ENCODE results near the gene FAM162A.

Gene FAM162A

DNA sequence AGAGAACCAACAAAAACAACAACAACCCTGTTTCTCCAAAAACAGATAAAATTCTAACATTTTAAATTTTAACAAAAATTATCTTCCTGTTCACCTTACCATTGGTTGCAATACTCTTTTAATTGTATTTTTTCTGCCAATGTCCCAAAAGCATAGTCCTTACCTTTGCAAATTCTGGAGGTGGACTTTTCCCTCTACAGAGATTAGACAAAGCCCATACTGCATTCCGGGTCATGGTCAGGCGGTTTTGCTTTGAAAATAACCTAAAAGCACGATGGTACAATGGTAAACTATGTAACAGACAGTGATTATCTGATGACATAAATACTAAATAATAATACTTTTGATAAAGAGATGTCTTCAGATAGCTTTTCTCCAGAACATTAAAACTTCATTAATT, 67.4 kb downstream of the FAM162A start:
- H3K9ac ChIP-seq (ENCODE audit: insufficient read length) = no peak overlapping the region
- no peak overlapping the region for H3K27ac ChIP-seq
- no peaks in the 10 kb centered on the region; the same call in 1 of the 2 replicates for H3K9me3 ChIP-seq (ENCODE audit: low read depth, low read length)
- H3K36me3 ChIP-seq (ENCODE audit: insufficient read depth, low read length) = peaks cover 77% of the 10 kb centered on the region
- no peak overlapping the region for H3K4me3 ChIP-seq
- DNase-seq (ENCODE audit: low read depth, low spot score) = no peak
- TF ChIP-seq FOXP2 (optimal IDR thresholded peaks at IDR 0.05; ENCODE audit: control extremely low read depth, extremely low read length, insufficient read depth) = no peak
- no peak for TF ChIP-seq EZH2 (IDR thresholded peaks at IDR 0.05)
- no peak for TF ChIP-seq POLR2AphosphoS5 (IDR thresholded peaks at IDR 0.05; ENCODE audit: borderline replicate concordance, low read depth, low read length)

DNA sequence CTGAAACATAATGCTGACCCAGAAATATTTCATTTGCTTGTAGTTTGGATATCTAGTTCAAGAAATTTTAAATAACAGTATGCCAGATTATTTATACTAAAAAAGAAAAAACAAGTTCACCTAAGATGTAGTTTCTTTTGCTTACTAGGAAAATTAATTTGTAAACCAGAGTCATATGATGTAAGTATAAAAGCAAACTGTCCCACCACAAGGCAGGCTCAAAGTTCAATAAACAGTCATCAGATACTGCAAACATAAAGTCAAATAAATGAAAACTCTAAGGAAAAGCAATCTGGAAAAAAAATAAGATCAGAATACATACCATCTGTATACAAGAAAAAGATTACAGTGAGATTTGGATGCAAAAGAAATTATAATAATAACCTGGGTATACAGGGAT, 72.1 kb downstream of the FAM162A start:
- Histone ChIP-seq H3K36me3 (ENCODE audit: insufficient read depth, low read length) (peaks cover 82% of the 10 kb centered on the region), H3K27ac (no peak overlapping the region; the same call in 1 of the 2 replicates), H3K9ac (ENCODE audit: insufficient read length) (no peak overlapping the region), H3K4me3 (no peak overlapping the region), H3K9me3 (ENCODE audit: low read depth, low read length) (no peaks in the 10 kb centered on the region)
- DNase-seq (ENCODE audit: low read depth, low spot score) = no peak
- no peak for TF ChIP-seq EZH2 (IDR thresholded peaks at IDR 0.05)

DNA sequence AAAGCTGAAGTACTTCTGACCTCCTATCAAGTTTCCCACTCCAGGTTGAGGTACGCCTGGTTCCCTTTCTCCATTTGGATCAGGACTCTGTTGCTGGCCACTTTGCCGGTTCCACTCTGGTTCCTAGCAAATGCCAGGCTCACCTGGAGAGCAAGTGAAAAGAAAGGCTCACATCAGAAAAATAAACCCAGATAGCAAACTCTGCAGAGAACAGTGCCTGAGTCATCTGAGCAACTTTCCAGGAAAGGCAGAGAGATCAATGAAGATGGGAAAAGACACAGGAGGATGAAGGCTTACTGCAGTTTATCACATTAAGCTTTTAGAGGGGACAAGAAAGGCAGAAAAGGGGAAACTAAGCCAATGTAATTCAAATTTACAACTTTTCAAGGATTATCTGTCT, 73.7 kb downstream of the FAM162A start:
- H3K27ac ChIP-seq = peak overlapping the region; percentile 38; the same call in 1 of the 2 replicates
- no peaks in the 10 kb centered on the region for H3K9me3 ChIP-seq (ENCODE audit: low read depth, low read length)
- no peak overlapping the region for H3K4me3 ChIP-seq
- H3K9ac ChIP-seq (ENCODE audit: insufficient read length) = peak overlapping the region; percentile 13
- TF ChIP-seq POLR2AphosphoS5 (IDR thresholded peaks at IDR 0.05; ENCODE audit: borderline replicate concordance, low read depth, low read length) (no peak), FOXP2 (optimal IDR thresholded peaks at IDR 0.05; ENCODE audit: control extremely low read depth, extremely low read length, insufficient read depth) (no peak), EZH2 (IDR thresholded peaks at IDR 0.05) (no peak)
- no peak for DNase-seq (ENCODE audit: low read depth, low spot score)
- H3K36me3 ChIP-seq (ENCODE audit: insufficient read depth, low read length) = peaks cover 84% of the 10 kb centered on the region

DNA sequence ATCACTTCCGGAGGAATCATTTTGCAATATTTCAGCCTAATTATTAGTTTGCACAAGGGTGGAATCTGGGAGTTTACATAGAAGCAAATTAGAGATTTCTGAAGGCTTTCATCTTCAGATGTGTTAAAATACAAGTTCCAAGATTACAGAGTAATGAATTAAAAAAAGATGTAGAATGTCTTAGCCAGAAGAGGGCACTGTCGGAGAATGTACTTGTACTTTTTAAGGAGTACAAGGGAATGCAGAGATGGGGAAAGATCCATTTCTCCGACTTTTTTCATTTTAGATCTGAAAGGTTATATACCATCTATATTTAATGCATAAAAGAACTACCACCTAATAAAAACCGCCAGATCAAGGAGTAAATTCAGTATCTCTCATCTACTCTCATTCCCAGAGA, 75.0 kb downstream of the FAM162A start:
- Histone ChIP-seq H3K27ac (0 out of 2 replicates have a peak overlapping the region, but pooled peaks have one; percentile 62), H3K4me3 (no peak overlapping the region), H3K9me3 (ENCODE audit: low read depth, low read length) (no peaks in the 10 kb centered on the region), H3K9ac (ENCODE audit: insufficient read length) (no peak overlapping the region), H3K36me3 (ENCODE audit: insufficient read depth, low read length) (peaks cover 83% of the 10 kb centered on the region)
- TF ChIP-seq POLR2AphosphoS5 (IDR thresholded peaks at IDR 0.05; ENCODE audit: borderline replicate concordance, low read depth, low read length) (no peak), EZH2 (IDR thresholded peaks at IDR 0.05) (no peak), FOXP2 (optimal IDR thresholded peaks at IDR 0.05; ENCODE audit: control extremely low read depth, extremely low read length, insufficient read depth) (no peak)
- DNase-seq (ENCODE audit: low read depth, low spot score) = peak; percentile 56

DNA sequence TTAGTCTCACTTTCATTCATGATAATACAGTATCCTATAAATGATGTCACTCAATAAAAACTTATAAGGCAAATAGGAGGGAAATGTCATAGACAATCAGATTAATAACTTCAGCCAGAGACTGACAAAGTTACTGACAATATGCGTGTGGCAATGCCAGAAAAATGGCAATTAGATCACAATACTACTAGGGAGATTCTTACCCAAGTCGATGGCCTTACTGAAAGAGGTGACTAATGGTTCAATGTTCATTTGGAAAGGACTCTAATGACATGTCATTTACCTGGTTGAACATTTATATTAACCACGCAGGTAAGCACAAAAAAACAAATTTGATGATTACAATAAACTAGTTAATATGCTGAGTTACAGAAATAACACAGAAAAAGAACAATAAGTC, 77.8 kb downstream of the FAM162A start:
- H3K9ac ChIP-seq (ENCODE audit: insufficient read length) = no peak overlapping the region
- TF ChIP-seq POLR2AphosphoS5 (IDR thresholded peaks at IDR 0.05; ENCODE audit: borderline replicate concordance, low read depth, low read length) (no peak), EZH2 (IDR thresholded peaks at IDR 0.05) (no peak), FOXP2 (optimal IDR thresholded peaks at IDR 0.05; ENCODE audit: control extremely low read depth, extremely low read length, insufficient read depth) (no peak)
- no peak overlapping the region for H3K4me3 ChIP-seq
- no peaks in the 10 kb centered on the region for H3K9me3 ChIP-seq (ENCODE audit: low read depth, low read length)
- H3K27ac ChIP-seq = 0 out of 2 replicates have a peak overlapping the region, but pooled peaks have one; percentile 48
- no peak for DNase-seq (ENCODE audit: low read depth, low spot score)
- H3K36me3 ChIP-seq (ENCODE audit: insufficient read depth, low read length) = peaks cover 85% of the 10 kb centered on the region
